Vagina (tissue), 2 donors: ENCODE data around the gene ATP11A.

Experiments used
- POLR2A ChIP-seq, 2 donors: fragments of 450-650 bp; IDR thresholded peaks; one replicate each; pipeline ENCODE4 v1.6.1; 2017; ENCODE audit warnings: antibody characterized with exemption in 2 of 2, mild to moderate bottlenecking in 2 of 2, moderate library complexity in 2 of 2
- POLR2AphosphoS5 ChIP-seq, 2 donors: sonication (generic); formaldehyde crosslinking; IDR thresholded peaks; one replicate each; pipeline ENCODE4 v1.9.0; 2017; ENCODE audit warnings: antibody characterized with exemption in 2 of 2, mild to moderate bottlenecking in 2 of 2, low read depth in 1 of 2; ENCODE audit not compliant: insufficient read depth in 1 of 2
- TF ChIP-seq, protein P1 (sequence below), 3 experiments: fragments of 450-650 bp in 2 of 3; fragments of 200-600 bp in 1 of 3; sonication (generic) in 1 of 3; IDR thresholded peaks; one replicate each; pipeline ENCODE4 v1.5.1; 2017 to 2019; ENCODE audit warnings: antibody characterized with exemption in 3 of 3, mild to moderate bottlenecking in 2 of 3, moderate library complexity in 2 of 3

DNA sequence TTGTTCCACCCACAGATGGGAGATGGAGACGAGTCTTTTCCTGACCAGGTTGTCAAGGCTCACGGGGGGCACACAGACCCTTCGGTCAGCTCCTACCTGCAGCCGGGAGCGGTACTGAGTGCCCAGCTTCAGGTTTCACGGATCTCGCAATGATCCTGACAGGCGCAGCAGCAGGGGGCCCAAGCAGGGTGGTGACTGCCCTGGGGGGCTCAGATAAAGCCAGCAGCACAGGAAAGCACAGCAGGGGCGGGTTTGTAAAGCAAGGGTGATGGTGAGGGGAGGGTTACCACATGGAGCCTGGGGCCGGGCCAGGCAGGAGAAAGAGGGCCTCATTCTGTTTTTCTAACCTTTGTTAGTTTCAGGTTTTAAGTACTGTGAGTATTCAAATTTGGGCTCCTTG lies 41.7 kb upstream of the ATP11A start:
- TF ChIP-seq, protein P1, sequence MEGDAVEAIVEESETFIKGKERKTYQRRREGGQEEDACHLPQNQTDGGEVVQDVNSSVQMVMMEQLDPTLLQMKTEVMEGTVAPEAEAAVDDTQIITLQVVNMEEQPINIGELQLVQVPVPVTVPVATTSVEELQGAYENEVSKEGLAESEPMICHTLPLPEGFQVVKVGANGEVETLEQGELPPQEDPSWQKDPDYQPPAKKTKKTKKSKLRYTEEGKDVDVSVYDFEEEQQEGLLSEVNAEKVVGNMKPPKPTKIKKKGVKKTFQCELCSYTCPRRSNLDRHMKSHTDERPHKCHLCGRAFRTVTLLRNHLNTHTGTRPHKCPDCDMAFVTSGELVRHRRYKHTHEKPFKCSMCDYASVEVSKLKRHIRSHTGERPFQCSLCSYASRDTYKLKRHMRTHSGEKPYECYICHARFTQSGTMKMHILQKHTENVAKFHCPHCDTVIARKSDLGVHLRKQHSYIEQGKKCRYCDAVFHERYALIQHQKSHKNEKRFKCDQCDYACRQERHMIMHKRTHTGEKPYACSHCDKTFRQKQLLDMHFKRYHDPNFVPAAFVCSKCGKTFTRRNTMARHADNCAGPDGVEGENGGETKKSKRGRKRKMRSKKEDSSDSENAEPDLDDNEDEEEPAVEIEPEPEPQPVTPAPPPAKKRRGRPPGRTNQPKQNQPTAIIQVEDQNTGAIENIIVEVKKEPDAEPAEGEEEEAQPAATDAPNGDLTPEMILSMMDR (IDR thresholded peaks at IDR 0.05): no peak
- no peak for TF ChIP-seq POLR2A (IDR thresholded peaks at IDR 0.05)
- no peak for TF ChIP-seq POLR2AphosphoS5 (IDR thresholded peaks at IDR 0.05; ENCODE audit: insufficient read depth in 1 of 2, low read depth in 1 of 2)
